AG04449 (cell line): Measurements from ENCODE around the gene ETS1.
A peak's percentile ranks its signal among the peaks of the same experiment; 100 is the strongest.

ENCODE experiments used
- CTCF ChIA-PET: fragments of 350-600 bp; formaldehyde crosslinking; extraction: SDS; loops from one replicate; lab custom pipeline; 2021; ENCODE audit warnings: antibody characterized with exemption; lab: Yijun Ruan, JAX
- POLR2A ChIA-PET: fragments of 400-600, 350-600 bp; formaldehyde crosslinking; extraction: SDS; loops from one replicate; lab custom pipeline; 2020; ENCODE audit warnings: antibody characterized with exemption, inconsistent platforms; lab: Yijun Ruan, JAX
- DNase-seq: peaks from one replicate; pipeline ENCODE4 v3.0.0-alpha.2; 2010; ENCODE audit warnings: low read depth, low spot score
- H3K4me3 ChIP-seq: 2 replicates; pipeline ENCODE4 v1.5.1; 2011; ENCODE audit warnings: low read depth, mild to moderate bottlenecking, control low read depth, low read length
- CTCF ChIP-seq: IDR thresholded peaks from one replicate; pipeline ENCODE4 v1.5.1; 2011; ENCODE audit warnings: mild to moderate bottlenecking, moderate library complexity, low read length, control low read depth, inconsistent platforms; ENCODE audit not compliant: insufficient read depth; ENCODE audit errors: missing control alignments

ETS1 gene

GRCh38 chr11:128559496-128560103 lies 27.8 kb downstream of the ETS1 start:
- no peak for TF ChIP-seq CTCF
- no peak for DNase-seq
- H3K4me3 ChIP-seq, result no peak overlapping the region
- POLR2A ChIA-PET, result no interaction called here
- CTCF ChIA-PET, result no interaction called here

- POLR2A ChIA-PET, result no interaction called here
- CTCF ChIA-PET, result interaction anchor here (1.0 to 6.1 kb wide), 12 partner anchors 12 to 383 kb away, joined by 3 to 54 read pairs (median 4); no protein-coding TSS in a partner anchor
- peak; percentile 42 for TF ChIP-seq CTCF
These were observed 31.8 kb downstream of the ETS1 start for GRCh38 chr11:128555606-128556005.

GRCh38 chr11:128553662-128554362 lies 33.5 kb downstream of the ETS1 start:
- peak; percentile 21 for TF ChIP-seq CTCF
- ChIA-PET CTCF (interaction anchor here (0.7 to 6.1 kb wide), 15 partner anchors 10 to 396 kb away, joined by 3 to 54 read pairs (median 5); no protein-coding TSS in a partner anchor), POLR2A (no interaction called here)
- no peak for DNase-seq
- H3K4me3 ChIP-seq, result no peak overlapping the region

More at GRCh38 chr11:128555606-128556005, 31.8 kb downstream of the ETS1 start:
- no peak for DNase-seq
- H3K4me3 ChIP-seq, result no peak overlapping the region

- POLR2A ChIA-PET, result no interaction called here
These were observed 34.3 kb downstream of the ETS1 start for GRCh38 chr11:128552783-128553661.

GRCh38 chr11:128551611-128552335 lies 35.6 kb downstream of the ETS1 start:
- ChIA-PET POLR2A (no interaction called here), CTCF (interaction anchor here (2.0 kb wide), 1 partner anchor 380 kb away, joined by 5 read pairs; no protein-coding TSS in a partner anchor)
- H3K4me3 ChIP-seq, result no peak overlapping the region
- DNase-seq, result no peak
- no peak for TF ChIP-seq CTCF

More at GRCh38 chr11:128552783-128553661, 34.3 kb downstream of the ETS1 start:
- DNase-seq, result no peak
- no peak overlapping the region for H3K4me3 ChIP-seq
- no peak for TF ChIP-seq CTCF
- CTCF ChIA-PET, result interaction anchor here (1.0 to 6.1 kb wide), 11 partner anchors 9 to 395 kb away, joined by 3 to 54 read pairs (median 5); no protein-coding TSS in a partner anchor
